Sigmoid colon (tissue), 7 donors: ENCODE measurements around the gene SOS1. TPM values are rescaled to one million over a fixed set of nuclear protein-coding genes. Genes with fewer than 3 reads are reported as not detected.
A peak's percentile ranks its signal among the peaks of the same experiment; 100 is the strongest.

Experiments
- DNase-seq: peaks from one replicate; pipeline ENCODE4 v3.0.0-alpha.2; 2019
- H3K27ac ChIP-seq, 4 donors: fragments of 200-600 bp; sonication (generic); one replicate each; pipeline ENCODE4 v1.5.1; 2016 to 2019; ENCODE audit warnings: mild to moderate bottlenecking in 1 of 4
- H3K27me3 ChIP-seq, 3 donors: fragments of 200-600 bp; sonication (generic); one replicate each; pipeline ENCODE4 v1.5.1; 2019; ENCODE audit warnings: mild to moderate bottlenecking in 1 of 3
- H3K36me3 ChIP-seq, 4 donors: fragments of 200-600 bp; sonication (generic); one replicate each; pipeline ENCODE4 v1.5.1; 2016 to 2019
- H3K4me1 ChIP-seq, 4 donors: fragments of 200-600 bp; sonication (generic); one replicate each; pipeline ENCODE4 v1.5.1; 2017 to 2019
- H3K4me3 ChIP-seq, 4 donors: fragments of 200-600 bp; sonication (generic); one replicate each; pipeline ENCODE4 v1.5.1; 2017 to 2019; ENCODE audit warnings: mild to moderate bottlenecking in 2 of 4, moderate library complexity in 1 of 4
- H3K9me3 ChIP-seq, 4 donors: fragments of 200-600 bp in 3 of 4; sonication (generic) in 3 of 4; one replicate each; pipeline versions ENCODE4 v1.5.1 to v1.6.1; 2013 to 2019
- EP300 ChIP-seq, 4 donors: sonication (generic); formaldehyde crosslinking; IDR thresholded peaks; one replicate each; pipeline ENCODE4 v1.6.1; 2017; ENCODE audit warnings: antibody characterized with exemption in 4 of 4
- POLR2A ChIP-seq, 2 donors: fragments of 450-650 bp; IDR thresholded peaks; one replicate each; pipeline ENCODE4 v1.6.1; 2016; ENCODE audit warnings: antibody characterized with exemption in 2 of 2, mild to moderate bottlenecking in 2 of 2, moderate library complexity in 2 of 2
- POLR2AphosphoS5 ChIP-seq, 4 donors: sonication (generic); formaldehyde crosslinking; IDR thresholded peaks; one replicate each; pipeline ENCODE4 v1.6.1; 2017; ENCODE audit warnings: antibody characterized with exemption in 4 of 4
- WGBS, 2 donors: extraction: QIAGEN DNeasy Blood & Tissue Kit; methylation state at CpG; one replicate each; pipeline ENCODE4 v1.1.7; 2013; 5-methylcytosine and 5-hydroxymethylcytosine counted together
- intact Hi-C: fragments of 100-400 bp; cut with DNase I; formaldehyde crosslinking; loops from one replicate; pipeline ENCODE4 v1.15.1; 2023
- polyA plus RNA-seq, 3 donors: library from polyadenylated mRNA; stranded (reverse); fragments of 200-250 nt; gene quantifications; one replicate each; pipeline ENCODE4 v1.2.3, GENCODE V29; 2013
- total RNA-seq, 4 donors: library from RNA; depleted of rRNA; stranded (reverse); fragments of >200 nt; gene quantifications; one replicate each; pipeline ENCODE4 v1.1.0, GENCODE V29; 2016
- TF ChIP-seq, protein P1 (sequence below), 4 experiments: fragments of 450-650 bp in 3 of 4; fragments of 200-600 bp in 1 of 4; IDR thresholded peaks; one replicate each; pipeline ENCODE4 v1.5.1; 2016 to 2019; ENCODE audit warnings: antibody characterized with exemption in 4 of 4, mild to moderate bottlenecking in 3 of 4, moderate library complexity in 2 of 4
- donor health status: healthy with polysubstance abuse.
- donor health status: Bipolar disorder and iron deficiency.
- donor health status: healthy.

The SOS1 gene
- total and polyA plus RNA-seq, 7 donors, result 5.4 to 72.0 (median 30.8) TPM

DNA sequence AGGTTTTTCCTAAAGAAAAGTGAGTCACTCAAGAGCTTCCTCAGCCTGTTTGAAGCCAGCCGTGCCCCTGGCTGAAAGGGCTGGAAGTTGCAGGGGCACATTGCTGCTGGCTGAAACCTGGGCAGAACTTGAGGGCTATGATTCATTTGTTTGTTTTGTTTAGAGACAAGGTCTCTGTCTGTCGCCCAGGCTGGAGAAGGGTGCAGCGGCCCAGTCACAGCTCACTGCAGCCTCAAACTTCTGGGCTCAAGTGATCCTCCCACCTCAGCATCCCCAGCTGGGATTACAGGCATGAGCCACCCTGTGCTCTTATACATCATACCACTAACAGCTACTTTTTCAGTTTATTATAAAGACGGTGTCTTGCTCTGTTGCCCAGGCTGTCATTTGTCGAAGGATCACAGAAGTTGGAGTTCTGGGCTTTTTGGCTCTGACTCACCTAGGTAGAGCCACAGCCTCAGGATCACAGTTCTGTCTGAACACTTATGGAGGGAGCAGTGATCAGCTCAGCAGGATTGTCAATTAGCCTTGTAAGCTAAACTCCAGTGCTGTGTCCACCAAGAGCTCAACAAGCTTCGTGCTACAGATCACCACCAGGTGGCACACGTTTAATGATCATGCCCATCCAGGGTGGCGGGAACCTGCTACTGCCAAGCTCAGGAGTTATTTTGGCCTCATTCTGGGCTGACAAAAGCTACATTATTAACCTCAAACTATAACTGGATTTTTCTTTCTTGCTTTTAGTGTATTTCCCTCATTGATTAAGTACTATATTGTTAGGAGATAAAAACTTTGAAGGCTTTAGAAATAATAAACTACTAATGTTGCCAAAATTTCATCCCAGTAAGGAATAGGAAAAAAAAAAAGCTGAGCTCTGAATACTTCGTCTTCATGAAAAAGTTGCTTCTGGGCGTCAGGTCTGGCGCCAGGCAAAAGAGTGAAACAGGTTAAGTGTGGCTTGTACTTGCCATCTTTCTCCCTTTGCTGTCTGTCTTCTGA, 173.3 kb downstream of the SOS1 start:
- Histone ChIP-seq H3K4me3 (no peak overlapping the region), H3K9me3 (no peaks in the 10 kb centered on the region), H3K36me3 (no peaks in the 10 kb centered on the region), H3K4me1 (no peaks in the 10 kb centered on the region), H3K27ac (no peak overlapping the region), H3K27me3 (no peaks in the 10 kb centered on the region)
- no peak for TF ChIP-seq POLR2AphosphoS5 (IDR thresholded peaks at IDR 0.05)
- TF ChIP-seq EP300 (IDR thresholded peaks at IDR 0.05), result no peak
- TF ChIP-seq, protein P1, sequence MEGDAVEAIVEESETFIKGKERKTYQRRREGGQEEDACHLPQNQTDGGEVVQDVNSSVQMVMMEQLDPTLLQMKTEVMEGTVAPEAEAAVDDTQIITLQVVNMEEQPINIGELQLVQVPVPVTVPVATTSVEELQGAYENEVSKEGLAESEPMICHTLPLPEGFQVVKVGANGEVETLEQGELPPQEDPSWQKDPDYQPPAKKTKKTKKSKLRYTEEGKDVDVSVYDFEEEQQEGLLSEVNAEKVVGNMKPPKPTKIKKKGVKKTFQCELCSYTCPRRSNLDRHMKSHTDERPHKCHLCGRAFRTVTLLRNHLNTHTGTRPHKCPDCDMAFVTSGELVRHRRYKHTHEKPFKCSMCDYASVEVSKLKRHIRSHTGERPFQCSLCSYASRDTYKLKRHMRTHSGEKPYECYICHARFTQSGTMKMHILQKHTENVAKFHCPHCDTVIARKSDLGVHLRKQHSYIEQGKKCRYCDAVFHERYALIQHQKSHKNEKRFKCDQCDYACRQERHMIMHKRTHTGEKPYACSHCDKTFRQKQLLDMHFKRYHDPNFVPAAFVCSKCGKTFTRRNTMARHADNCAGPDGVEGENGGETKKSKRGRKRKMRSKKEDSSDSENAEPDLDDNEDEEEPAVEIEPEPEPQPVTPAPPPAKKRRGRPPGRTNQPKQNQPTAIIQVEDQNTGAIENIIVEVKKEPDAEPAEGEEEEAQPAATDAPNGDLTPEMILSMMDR (IDR thresholded peaks at IDR 0.05), result peak; percentile 19 to 63 (median 50)
- WGBS, 2 donors, result 57 to 66% methylated on average over 11 of the region's 11 CpGs
- peak; percentile 79 for DNase-seq
- intact Hi-C loops, result loop anchor here (2.0 kb wide), 1 partner anchor 281 kb away; no protein-coding TSS in a partner anchor

DNA sequence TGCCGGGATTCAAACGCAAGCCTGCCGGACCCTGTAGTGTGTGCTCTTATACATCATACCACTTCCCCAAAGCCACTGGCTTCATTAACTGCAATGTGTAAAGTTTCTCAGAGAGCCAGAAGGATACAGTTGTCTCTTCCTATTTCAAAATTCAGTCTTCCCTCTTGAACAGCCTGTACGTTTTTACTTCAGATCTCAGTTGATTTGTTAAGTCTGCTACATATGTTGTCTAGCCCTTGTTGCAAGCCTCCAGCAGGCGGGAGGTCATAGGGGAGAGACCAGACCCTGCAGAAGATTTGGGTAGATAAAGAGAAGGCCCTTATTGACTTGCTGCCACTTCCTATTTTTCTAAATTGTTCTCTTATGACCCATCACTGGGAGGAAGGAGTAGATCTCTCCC, 174.9 kb downstream of the SOS1 start:
- Histone ChIP-seq H3K27ac (no peak overlapping the region), H3K4me3 (no peak overlapping the region), H3K27me3 (no peaks in the 10 kb centered on the region), H3K4me1 (no peaks in the 10 kb centered on the region), H3K36me3 (no peaks in the 10 kb centered on the region), H3K9me3 (no peaks in the 10 kb centered on the region)
- DNase-seq, result no peak
- TF ChIP-seq POLR2A (IDR thresholded peaks at IDR 0.05), result no peak
- TF ChIP-seq, protein P1 (IDR thresholded peaks at IDR 0.05), result no peak
- TF ChIP-seq EP300 (IDR thresholded peaks at IDR 0.05), result no peak
- no peak for TF ChIP-seq POLR2AphosphoS5 (IDR thresholded peaks at IDR 0.05)
- intact Hi-C loops, result loop anchor here (2.0 kb wide), 1 partner anchor 283 kb away; no protein-coding TSS in a partner anchor
- WGBS, 2 donors, result 83 to 84% methylated on average over 5 of the region's 5 CpGs

- H3K27me3 ChIP-seq, result no peaks in the 10 kb centered on the region
- DNase-seq, result no peak
- WGBS, 2 donors, result 83 to 92% methylated on average over 4 of the region's 4 CpGs
- no peak overlapping the region for H3K27ac ChIP-seq
- H3K36me3 ChIP-seq, result no peaks in the 10 kb centered on the region
- no peaks in the 10 kb centered on the region for H3K4me1 ChIP-seq
- TF ChIP-seq POLR2AphosphoS5 (IDR thresholded peaks at IDR 0.05) (no peak), POLR2A (IDR thresholded peaks at IDR 0.05) (no peak), EP300 (IDR thresholded peaks at IDR 0.05) (no peak)
- TF ChIP-seq, protein P1 (IDR thresholded peaks at IDR 0.05), result no peak
- no peaks in the 10 kb centered on the region for H3K9me3 ChIP-seq
- intact Hi-C loops, result no loop called here
- no peak overlapping the region for H3K4me3 ChIP-seq
These were observed 175.5 kb downstream of the SOS1 start for GRCh38 chr2:38945372-38945771.

DNA sequence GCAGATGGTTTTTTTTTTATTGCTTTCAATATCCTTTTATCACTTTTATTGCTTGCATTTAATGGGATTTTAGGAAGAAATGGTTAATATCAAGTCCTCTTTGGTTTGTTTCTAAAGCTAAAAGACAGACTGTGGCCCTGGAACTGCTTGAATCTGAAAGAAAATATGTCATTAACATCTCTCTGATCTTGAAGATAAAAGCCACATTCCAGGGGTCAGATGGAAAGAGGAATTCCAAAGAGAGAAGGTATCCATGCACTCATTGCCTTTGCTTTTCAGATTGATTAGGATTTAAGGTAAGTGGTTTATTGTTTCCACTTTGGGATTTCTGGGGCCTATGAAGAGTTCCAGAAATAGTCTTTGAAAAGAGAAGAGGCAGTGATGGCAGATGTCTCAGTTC, 177.1 kb downstream of the SOS1 start:
- Histone ChIP-seq H3K4me3 (no peak overlapping the region), H3K27me3 (no peaks in the 10 kb centered on the region), H3K9me3 (no peaks in the 10 kb centered on the region), H3K4me1 (no peaks in the 10 kb centered on the region), H3K27ac (no peak overlapping the region), H3K36me3 (no peaks in the 10 kb centered on the region)
- intact Hi-C loops, result no loop called here
- DNase-seq, result no peak
- TF ChIP-seq POLR2AphosphoS5 (IDR thresholded peaks at IDR 0.05) (no peak), POLR2A (IDR thresholded peaks at IDR 0.05) (no peak), EP300 (IDR thresholded peaks at IDR 0.05) (no peak)
- TF ChIP-seq, protein P1 (IDR thresholded peaks at IDR 0.05), result no peak
